HG03520 (cell line): Measurements from ENCODE around the gene SSX7.
"Not testable (repeated sequence)": the region's sequence is repeated elsewhere in the genome, so short reads cannot be mapped to it uniquely, and the experiment has no call there.

Experiments used
- ATAC-seq: cut with Tn5 transposase; IDR thresholded peaks from one replicate; pipeline ENCODE4 v1.9.1; 2021; ENCODE audit warnings: mild to moderate bottlenecking, moderate library complexity; ENCODE audit not compliant: unreplicated experiment

Gene SSX7, protein sequence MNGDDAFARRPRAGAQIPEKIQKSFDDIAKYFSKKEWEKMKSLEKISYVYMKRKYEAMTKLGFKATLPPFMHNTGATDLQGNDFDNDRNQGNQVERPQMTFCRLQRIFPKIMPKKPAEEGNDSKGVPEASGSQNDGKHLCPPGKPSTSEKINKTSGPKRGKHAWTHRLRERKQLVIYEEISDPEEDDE

DNA sequence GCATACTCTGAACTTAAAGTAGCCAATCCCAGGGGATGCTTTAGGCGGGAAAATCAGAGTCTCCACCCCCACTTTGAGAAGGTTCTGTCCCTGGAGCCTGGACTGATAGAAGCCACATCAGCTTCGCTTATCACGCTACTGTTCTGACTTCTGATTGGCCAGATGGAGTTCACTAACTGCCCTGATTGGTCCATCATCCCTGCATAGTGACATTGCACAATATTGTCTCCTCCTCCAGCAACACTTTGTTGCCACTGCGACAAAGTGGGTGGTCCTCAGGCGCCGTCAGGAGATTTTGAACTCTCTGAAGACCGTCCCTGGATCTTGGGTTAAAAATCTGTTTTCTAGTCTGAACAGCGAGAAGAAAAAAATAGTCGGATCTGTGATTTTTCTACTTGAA is at the start of gene SSX7:
TSS of gene SSX7 (minus strand) at position 101 of the 400 bp plus-strand sequence. CDS start 1,428 bp downstream, outside the sequence.
- ATAC-seq = not testable (repeated sequence)

DNA sequence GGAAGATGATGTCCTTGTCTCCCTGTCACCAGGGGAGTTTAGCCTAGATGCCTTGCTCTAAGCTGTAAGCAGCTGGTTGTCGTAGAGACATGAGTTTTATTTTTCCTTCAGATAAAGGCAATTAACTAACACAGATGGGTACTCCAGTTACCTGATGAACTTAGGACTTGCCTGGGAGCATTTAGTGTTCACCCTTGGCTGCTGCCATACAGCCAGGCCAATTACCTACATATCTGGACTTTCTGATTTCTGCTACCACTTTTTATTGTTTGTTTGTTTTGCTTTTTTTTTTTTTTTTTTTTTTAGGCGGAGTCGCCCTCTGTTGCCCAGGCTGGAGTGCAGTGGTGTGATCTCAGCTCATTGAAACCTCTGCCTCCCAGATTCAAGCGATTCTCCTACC is 37.3 kb upstream of the SSX7 start:
- not testable (repeated sequence) for ATAC-seq

DNA sequence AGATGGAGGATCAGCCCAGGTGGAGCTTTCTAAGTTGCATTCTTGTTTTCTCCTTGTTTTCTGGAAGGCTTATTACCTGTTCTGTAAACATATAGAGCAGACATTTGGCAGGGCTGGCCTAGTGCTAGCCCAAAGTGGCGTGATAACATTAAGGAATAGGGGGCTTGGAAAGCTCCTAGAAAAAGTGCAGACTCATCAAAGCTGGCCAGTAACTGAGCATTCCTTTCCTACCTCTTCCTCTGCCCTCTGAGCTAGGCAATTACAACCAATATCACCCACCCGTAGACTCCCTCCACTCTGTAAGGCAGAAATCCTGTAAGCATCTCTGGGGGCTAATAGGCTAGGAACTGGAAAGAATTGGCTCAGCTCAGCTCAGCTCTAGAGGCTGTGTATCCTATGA is 7.5 kb upstream of the SSX7 start:
- ATAC-seq = not testable (repeated sequence)

DNA sequence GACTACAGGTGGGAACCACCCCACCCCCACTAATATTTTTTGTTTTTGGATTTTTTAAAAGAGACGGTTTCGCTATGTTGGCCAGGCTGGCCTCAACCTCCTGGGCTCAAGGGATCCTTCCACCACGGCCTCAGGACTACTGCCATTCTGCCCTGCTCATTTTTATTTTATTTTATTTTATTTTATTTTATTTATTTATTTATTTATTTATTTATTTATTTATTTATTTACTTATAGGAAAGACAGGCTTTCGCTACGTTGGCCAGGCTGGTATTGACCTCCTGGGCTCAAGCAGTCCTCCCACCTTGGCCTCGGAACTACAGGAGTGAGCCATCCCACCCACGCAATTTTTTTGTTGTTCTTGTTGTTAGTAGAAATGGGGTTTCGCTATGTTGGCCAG is 775 bp upstream of the SSX7 start:
- ATAC-seq = not testable (repeated sequence)

DNA sequence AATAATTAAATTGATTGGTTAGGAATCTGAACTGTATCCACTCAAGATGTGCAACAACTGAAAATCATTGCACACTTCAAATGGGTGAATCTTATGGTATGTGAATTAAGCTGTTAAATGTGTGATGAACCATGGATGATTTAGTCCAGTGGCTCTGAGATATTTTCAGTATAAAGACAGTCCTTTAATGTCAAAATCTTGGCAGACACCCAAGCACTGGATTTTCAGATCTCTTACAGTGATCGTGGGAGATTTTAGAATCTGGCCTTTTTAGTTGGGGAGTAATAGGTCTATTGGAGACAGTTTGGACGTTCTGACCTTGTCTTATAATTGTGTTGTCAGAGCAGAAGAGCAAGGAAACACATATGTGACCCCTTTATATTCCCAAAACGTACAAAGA is 4.0 kb downstream of the SSX7 start:
- not testable (repeated sequence) for ATAC-seq

DNA sequence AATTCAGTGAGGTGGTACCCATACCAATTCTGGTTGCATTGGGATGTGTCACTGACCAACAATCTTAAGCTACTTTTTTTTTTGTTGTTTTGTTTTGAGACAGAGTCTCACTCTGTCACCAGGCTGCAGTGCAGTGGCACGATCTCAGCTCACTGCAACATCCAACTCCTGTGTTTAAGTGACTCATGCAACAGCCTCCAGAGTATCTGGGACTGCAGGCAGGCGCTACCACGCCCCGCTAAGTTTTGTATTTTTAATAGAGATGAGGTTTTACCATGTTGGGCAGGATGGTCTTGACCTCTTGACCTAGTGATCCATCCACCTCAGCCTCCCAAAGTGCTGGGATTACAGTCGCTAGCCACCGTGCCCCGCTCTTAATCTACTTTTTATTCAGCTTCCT is 5.7 kb downstream of the SSX7 start:
- not testable (repeated sequence) for ATAC-seq

DNA sequence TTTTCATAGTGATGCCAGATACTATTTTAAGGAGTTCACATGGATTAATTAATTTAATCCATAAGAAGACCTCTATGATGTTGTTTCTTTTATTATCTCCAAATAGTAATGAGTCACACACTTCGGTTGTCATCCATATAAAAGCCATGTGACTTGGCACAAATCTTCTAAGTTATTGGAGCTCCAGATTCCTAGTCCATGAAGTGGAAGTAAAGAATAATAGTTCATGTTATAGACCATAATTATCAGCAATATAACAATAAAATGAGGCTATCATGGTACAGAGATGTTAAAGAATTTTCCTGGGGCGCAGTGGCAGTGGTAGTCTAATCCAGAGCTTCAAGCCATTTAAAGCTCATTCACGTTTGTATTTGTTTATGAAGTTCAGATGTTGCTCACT is 26.2 kb downstream of the SSX7 start:
- not testable (repeated sequence) for ATAC-seq

DNA sequence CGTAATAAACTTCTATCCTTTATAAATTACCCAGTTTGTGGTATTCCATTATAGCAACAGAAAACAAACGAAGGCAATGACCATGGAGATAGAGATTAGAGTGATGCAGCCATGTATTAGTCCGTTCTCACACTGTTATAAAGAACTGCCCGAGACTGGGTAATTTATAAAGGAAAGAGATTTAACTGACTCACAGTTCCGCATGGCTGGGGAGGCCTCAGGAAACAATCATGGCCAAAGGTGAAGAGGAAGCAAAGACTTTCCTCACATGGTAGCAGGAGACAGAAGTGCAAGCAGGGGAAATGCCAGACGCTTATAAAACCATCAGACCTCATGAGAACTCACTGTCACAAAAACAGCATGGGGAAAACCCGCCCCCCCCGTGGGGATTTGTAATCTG is 34.0 kb downstream of the SSX7 start:
- not testable (repeated sequence) for ATAC-seq

DNA sequence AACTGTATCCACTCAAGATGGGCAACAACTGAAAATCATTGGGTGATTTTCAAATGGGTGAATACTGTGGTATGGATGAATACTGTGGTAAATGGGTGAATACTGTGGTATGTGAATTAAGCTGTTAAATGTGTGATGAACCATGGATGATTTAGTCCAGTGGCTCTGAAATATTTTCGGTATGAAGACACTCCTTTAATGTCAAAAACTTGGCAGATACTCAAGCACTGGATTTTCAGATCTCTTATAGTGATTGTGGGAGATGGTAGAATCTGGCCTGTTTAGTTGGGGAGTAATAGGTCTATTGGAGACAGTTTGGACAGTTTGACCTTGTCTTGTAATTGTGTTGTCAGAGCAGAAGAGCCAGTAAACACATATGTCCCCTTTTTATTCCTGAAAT is 45.7 kb downstream of the SSX7 start:
- no peak for ATAC-seq

DNA sequence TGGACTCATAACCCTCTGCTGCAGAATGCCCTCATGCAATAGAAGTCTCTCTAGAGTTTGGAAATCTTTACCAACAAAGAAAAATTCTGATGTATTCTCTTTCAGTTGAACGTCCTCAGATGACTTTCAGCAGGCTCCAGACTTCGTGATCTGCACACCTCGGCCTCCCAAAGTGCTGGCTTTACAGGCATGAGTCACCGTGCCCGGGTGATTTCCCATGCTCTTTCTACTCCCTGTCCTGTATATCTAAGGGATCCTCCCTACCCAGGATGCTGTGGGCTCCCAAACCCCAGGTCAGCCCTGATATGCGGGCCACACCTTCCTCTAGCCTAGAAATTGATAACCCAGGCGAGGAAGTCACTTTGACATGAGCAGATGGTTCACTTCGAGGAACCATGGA is 51.5 kb downstream of the SSX7 start:
- ATAC-seq = not testable (repeated sequence)

DNA sequence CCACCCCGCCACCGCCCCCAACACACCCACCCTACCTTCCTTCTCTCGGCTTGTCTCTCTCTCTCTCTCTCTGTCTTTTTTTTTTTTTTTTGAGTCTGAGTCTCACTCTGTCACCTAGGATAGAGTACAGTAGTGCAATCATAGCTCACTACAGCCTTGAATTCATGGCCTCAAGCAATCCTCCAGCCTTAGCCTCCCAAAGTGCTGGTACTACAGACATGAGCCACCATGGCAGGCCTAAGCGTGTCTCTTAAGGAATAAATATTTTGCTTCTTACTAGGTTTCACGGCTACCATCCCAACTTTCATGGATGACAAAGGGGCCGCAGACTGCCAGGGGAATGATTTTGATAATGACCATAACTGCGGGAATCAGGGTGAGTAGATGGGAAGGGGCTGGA is 55.8 kb downstream of the SSX7 start:
- no peak for ATAC-seq

DNA sequence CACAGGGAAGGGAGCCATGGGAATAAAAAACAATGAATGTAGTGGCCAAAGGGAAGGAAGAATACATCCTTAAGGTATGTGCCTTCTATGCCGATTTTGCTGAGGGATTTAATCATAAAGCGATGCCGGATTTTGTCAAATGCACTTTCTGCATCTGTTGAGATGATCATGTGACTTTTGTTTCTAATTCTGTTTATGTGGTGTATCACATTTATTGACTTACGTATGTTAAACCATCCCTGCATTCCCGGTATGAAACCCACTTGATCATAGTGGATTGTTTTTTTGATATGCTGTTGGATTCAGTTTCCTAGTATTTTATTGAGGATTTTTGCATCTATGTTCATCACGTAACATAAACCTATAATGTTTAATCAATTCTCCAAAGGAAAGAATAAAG is 60.0 kb downstream of the SSX7 start:
- ATAC-seq = no peak
